Stimulated activated naive CD4-positive, alpha-beta T cell (primary cell): ENCODE results near the gene LSM7.

Source experiments
- DNase-seq, 6 experiments: peaks; one replicate each; lab custom pipeline; 2025; lab: John Stamatoyannopoulos, UW

The LSM7 gene

GRCh38 chr19:2323707-2324106, 4.7 kb downstream of the LSM7 start:
- DNase-seq, result no peak

- no peak for DNase-seq
Measured at GRCh38 chr19:2321565-2322283, 6.7 kb downstream of the LSM7 start.

GRCh38 chr19:2320939-2321338, 7.4 kb downstream of the LSM7 start:
- no peak for DNase-seq

GRCh38 chr19:2320049-2320448, 8.3 kb downstream of the LSM7 start:
- DNase-seq, result no peak

- no peak for DNase-seq
Measured at GRCh38 chr19:2319551-2319950, 8.8 kb downstream of the LSM7 start.

- DNase-seq, result no peak
Measured at GRCh38 chr19:2318923-2319322, 9.5 kb downstream of the LSM7 start.

- no peak for DNase-seq
Measured at GRCh38 chr19:2317756-2318155, 10.6 kb downstream of the LSM7 start.

- DNase-seq, result no peak
Measured at GRCh38 chr19:2317300-2317699, 11.1 kb downstream of the LSM7 start.

GRCh38 chr19:2315818-2316353, 12.5 kb downstream of the LSM7 start:
- DNase-seq, result peak in 1 of 6 experiments; percentile 16

GRCh38 chr19:2315121-2315817, 13.1 kb downstream of the LSM7 start:
- no peak for DNase-seq

- DNase-seq, result no peak
Measured at GRCh38 chr19:2312820-2313501, 15.4 kb downstream of the LSM7 start.

- no peak for DNase-seq
Measured at GRCh38 chr19:2311093-2311492, 17.3 kb downstream of the LSM7 start.

GRCh38 chr19:2309734-2310362, 18.5 kb downstream of the LSM7 start:
- no peak for DNase-seq

- no peak for DNase-seq
Measured at GRCh38 chr19:2308114-2308556, 20.3 kb downstream of the LSM7 start, which contains the start of gene LINGO3. Gene LINGO3, minus strand, starts transcription at chr19:2308154. Its CDS starts 16,378 bp downstream, at chr19:2291776.

- DNase-seq, result no peak
Measured at GRCh38 chr19:2307518-2308012, 20.8 kb downstream of the LSM7 start.

- no peak for DNase-seq
Measured at GRCh38 chr19:2306971-2307370, 21.4 kb downstream of the LSM7 start.

GRCh38 chr19:2306281-2306806, 22.0 kb downstream of the LSM7 start:
- DNase-seq, result no peak

- no peak for DNase-seq
Measured at GRCh38 chr19:2305452-2306280, 22.7 kb downstream of the LSM7 start.

GRCh38 chr19:2303211-2303798, 25.1 kb downstream of the LSM7 start:
- peak in 1 of 6 experiments; percentile 38 for DNase-seq
